ENCODE data around the gene RNF115. TPM values are rescaled to one million over a fixed set of nuclear protein-coding genes. Genes with fewer than 3 reads are reported as not detected.

Gene RNF115
- total and polyA plus RNA-seq, 2 of the 4 experiments (the other 2 are of a cell fraction), result 13.5 to 22.9 TPM

DNA sequence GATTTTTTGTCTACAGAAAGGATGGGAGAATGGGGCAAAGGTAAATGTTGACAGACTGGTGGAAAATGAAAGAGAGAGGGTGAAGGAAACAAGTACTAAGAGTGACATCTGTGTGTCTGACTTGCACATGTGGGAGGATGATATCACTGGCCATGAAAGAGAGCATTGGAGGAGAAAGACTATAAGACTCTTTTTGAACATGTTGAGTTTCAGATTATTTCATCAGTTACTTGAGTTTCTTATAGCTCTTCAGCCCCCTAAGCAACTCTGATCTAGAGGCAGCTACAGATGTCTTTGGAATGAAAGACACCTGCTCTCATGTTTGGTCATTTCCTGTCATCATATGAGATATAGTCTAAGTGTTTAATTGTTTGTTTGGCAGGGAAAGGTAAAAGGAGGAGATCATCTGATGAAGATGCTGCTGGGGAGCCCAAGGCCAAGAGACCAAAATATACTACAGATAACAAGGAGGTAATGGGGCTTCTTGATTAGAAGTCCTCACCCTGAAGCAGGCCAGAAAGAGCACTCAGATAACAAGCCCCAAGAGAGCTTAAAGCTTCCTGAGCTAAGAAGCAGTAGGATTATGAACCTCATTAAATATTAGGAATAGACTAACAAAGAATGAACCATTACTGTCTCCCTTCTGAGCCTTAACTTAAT is 4.6 kb upstream of the RNF115 start:
- in situ Hi-C loops (cut with MboI; ENCODE audit: low sequenced_read_pairs) (no loop called here), dilution Hi-C loops (cut with HindIII; ENCODE audit: low sequenced_read_pairs, unreplicated experiment) (no loop called here), intact Hi-C loops (cut with micrococcal nuclease) (loop anchor here (10.0 kb wide), 1 partner anchor 104 kb away; no protein-coding TSS in a partner anchor)
- peaks cover 6% of the 10 kb centered on the region for H3K9me1 ChIP-seq (ENCODE audit: insufficient read depth, low read length)
- H3K9ac ChIP-seq (ENCODE audit: low read depth, low read length), result no peak overlapping the region
- ChIA-PET CTCF (no interaction called here), POLR2A (ENCODE audit: unreplicated experiment) (no interaction called here)
- no peak overlapping the region for H2BK15ac ChIP-seq (ENCODE audit: low read depth, low read length)
- H3K79me1 ChIP-seq (ENCODE audit: low read depth in 1 of 2, low read length in 2 of 2), result peaks cover 28 to 63% of the 10 kb centered on the region in 2 experiments
- no peak overlapping the region for H3K23ac ChIP-seq (ENCODE audit: low read depth, low read length)
- no peak overlapping the region for H3K27ac ChIP-seq (ENCODE audit: insufficient read depth, low read length)
- no peak for DNase-seq
- H4K8ac ChIP-seq (ENCODE audit: low read depth in 2 of 2, low read length in 2 of 2), result no peak overlapping the region
- H3K18ac ChIP-seq (ENCODE audit: low read depth, low read length), result no peak overlapping the region
- no peak overlapping the region for H3K4me2 ChIP-seq (ENCODE audit: low read depth, low read length)
- no peak overlapping the region for H2AFZ ChIP-seq (replicated peaks; ENCODE audit: low read length, poor library complexity)
- H2BK20ac ChIP-seq (ENCODE audit: low read depth, low read length), result no peak overlapping the region
- no peak overlapping the region for H2AK5ac ChIP-seq (ENCODE audit: low read depth, low read length)
- no peak overlapping the region for H2BK5ac ChIP-seq (ENCODE audit: low read depth, low read length, poor library complexity, severe bottlenecking)
- no peak for ATAC-seq (ENCODE audit: low read depth)
- no TSS peak for BruUV-seq (replicated peaks)
- TF ChIP-seq MAFK (IDR thresholded peaks at IDR 0.05; ENCODE audit: low read depth, low read length) (no peak), CEBPB (IDR thresholded peaks at IDR 0.05; ENCODE audit: low read depth, low read length) (no peak), SMC3 (IDR thresholded peaks at IDR 0.05; ENCODE audit: low read depth, low read length) (no peak), FOS (IDR thresholded peaks at IDR 0.05; ENCODE audit: low read depth, low read length) (no peak), RCOR1 (IDR thresholded peaks at IDR 0.05; ENCODE audit: insufficient replicate concordance, low read length) (no peak), MXI1 (IDR thresholded peaks at IDR 0.05; ENCODE audit: borderline replicate concordance, low read depth, low read length) (no peak), NFE2L2 (IDR thresholded peaks at IDR 0.05; ENCODE audit: low read depth, low read length) (no peak), CTCF (conservative IDR thresholded peaks at IDR 0.05; ENCODE audit: low read depth, low read length) (no peak), BHLHE40 (IDR thresholded peaks at IDR 0.05; ENCODE audit: low read depth, low read length) (no peak)
- TF ChIP-seq, protein P1, sequence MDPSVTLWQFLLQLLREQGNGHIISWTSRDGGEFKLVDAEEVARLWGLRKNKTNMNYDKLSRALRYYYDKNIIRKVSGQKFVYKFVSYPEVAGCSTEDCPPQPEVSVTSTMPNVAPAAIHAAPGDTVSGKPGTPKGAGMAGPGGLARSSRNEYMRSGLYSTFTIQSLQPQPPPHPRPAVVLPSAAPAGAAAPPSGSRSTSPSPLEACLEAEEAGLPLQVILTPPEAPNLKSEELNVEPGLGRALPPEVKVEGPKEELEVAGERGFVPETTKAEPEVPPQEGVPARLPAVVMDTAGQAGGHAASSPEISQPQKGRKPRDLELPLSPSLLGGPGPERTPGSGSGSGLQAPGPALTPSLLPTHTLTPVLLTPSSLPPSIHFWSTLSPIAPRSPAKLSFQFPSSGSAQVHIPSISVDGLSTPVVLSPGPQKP (IDR thresholded peaks at IDR 0.05; ENCODE audit: borderline replicate concordance, low read depth, low read length), result no peak
- TF ChIP-seq, protein P2, sequence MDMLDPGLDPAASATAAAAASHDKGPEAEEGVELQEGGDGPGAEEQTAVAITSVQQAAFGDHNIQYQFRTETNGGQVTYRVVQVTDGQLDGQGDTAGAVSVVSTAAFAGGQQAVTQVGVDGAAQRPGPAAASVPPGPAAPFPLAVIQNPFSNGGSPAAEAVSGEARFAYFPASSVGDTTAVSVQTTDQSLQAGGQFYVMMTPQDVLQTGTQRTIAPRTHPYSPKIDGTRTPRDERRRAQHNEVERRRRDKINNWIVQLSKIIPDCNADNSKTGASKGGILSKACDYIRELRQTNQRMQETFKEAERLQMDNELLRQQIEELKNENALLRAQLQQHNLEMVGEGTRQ (IDR thresholded peaks at IDR 0.05; ENCODE audit: low read depth, low read length), result no peak
- no peaks in the 10 kb centered on the region for H3K9me3 ChIP-seq (ENCODE audit: control insufficient read depth, insufficient read depth, low read length)
- no peak overlapping the region for H3K14ac ChIP-seq (replicated peaks; ENCODE audit: low read depth, low read length)
- no peak overlapping the region for H2BK120ac ChIP-seq (ENCODE audit: low read depth, low read length)
- no peaks in the 10 kb centered on the region for H4K20me1 ChIP-seq (ENCODE audit: insufficient read depth, low read length)
- no peak overlapping the region for H2AK9ac ChIP-seq (replicated peaks; ENCODE audit: low read depth, low read length, poor library complexity)
- no peaks in the 10 kb centered on the region for H3K27me3 ChIP-seq (ENCODE audit: control insufficient read depth, insufficient read depth, low read length)
- H3K4ac ChIP-seq (ENCODE audit: low read depth, low read length), result no peak overlapping the region
- no peak overlapping the region for H3K56ac ChIP-seq (ENCODE audit: extremely low read depth, insufficient read depth, low read length)
- H3K4me3 ChIP-seq (ENCODE audit: insufficient read depth, low read depth, low read length), result no peak overlapping the region
- no peak overlapping the region for H4K91ac ChIP-seq (ENCODE audit: insufficient read depth, low read depth, low read length)
- peaks cover 40% of the 10 kb centered on the region for H3K36me3 ChIP-seq (ENCODE audit: control insufficient read depth, insufficient read depth, low read length)
- H4K5ac ChIP-seq (ENCODE audit: low read depth, low read length), result no peak overlapping the region
- 0 out of 2 replicates have a peak, but pooled peaks cover 2% of the 10 kb centered on the region for H3K4me1 ChIP-seq (ENCODE audit: control insufficient read depth, insufficient read depth, low read length)

Data from IMR-90 (cell line).